SK-N-SH (cell line): ENCODE results near the gene OR2T10. TPM values are rescaled to one million over a fixed set of nuclear protein-coding genes. Genes with fewer than 3 reads are reported as not detected.

ENCODE experiments used
- CTCF ChIA-PET: fragments of 300-600, 350-600 bp; formaldehyde crosslinking; extraction: SDS; loops from one replicate; lab custom pipeline; 2021; lab: Yijun Ruan, JAX
- POLR2A ChIA-PET: fragments of 350-600 bp; sonication (Branson Sonifier 250); formaldehyde crosslinking; extraction: SDS; loops from one replicate; lab custom pipeline; 2020; ENCODE audit warnings: antibody characterized with exemption, inconsistent platforms; lab: Yijun Ruan, JAX
- DNase-seq: peaks from one replicate; pipeline ENCODE4 v3.0.0; 2012
- H2AFZ ChIP-seq: fragments of 200-600 bp; sonication (generic); 2 replicates; pipeline ENCODE4 v1.8.1; 2016; ENCODE audit warnings: antibody characterized with exemption, mild to moderate bottlenecking, low read depth
- H3F3A ChIP-seq: fragments of 200-600 bp; sonication (generic); replicated peaks from 2 replicates; pipeline ENCODE3; 2016; ENCODE audit warnings: antibody characterized with exemption, mild to moderate bottlenecking; ENCODE audit not compliant: insufficient read depth
- H3K27ac ChIP-seq, 2 experiments: fragments of 200-500 bp in 1 of 2; fragments of 200-600 bp in 1 of 2; sonication (Bioruptor generic) in 1 of 2; sonication (generic), shearing (Covaris generic) in 1 of 2; 2 replicates each; pipeline versions ENCODE4 v1.5.1 to v1.6.1; 2014 to 2016; ENCODE audit warnings: low read depth in 2 of 2, inconsistent platforms in 1 of 2, low read length in 1 of 2, mild to moderate bottlenecking in 1 of 2, mixed read lengths in 1 of 2
- H3K27me3 ChIP-seq: fragments of 200-600 bp; sonication (generic), shearing (Covaris generic); 2 replicates; pipeline ENCODE4 v1.6.1; 2016; ENCODE audit warnings: mixed run types; ENCODE audit not compliant: insufficient read depth
- H3K36me3 ChIP-seq, 2 experiments: fragments of 200-500 bp in 1 of 2; fragments of 200-600 bp in 1 of 2; sonication (Bioruptor generic) in 1 of 2; sonication (generic) in 1 of 2; replicated peaks in 1 of 2; 2 replicates each; pipeline versions ENCODE3 to v1.5.1; 2014 to 2016; ENCODE audit warnings: low read length in 1 of 2, mild to moderate bottlenecking in 1 of 2; ENCODE audit not compliant: insufficient read depth in 2 of 2, control insufficient read depth in 1 of 2
- H3K4me1 ChIP-seq, 2 experiments: fragments of 200-500 bp in 1 of 2; fragments of 200-600 bp in 1 of 2; sonication (Bioruptor generic) in 1 of 2; sonication (generic), shearing (Covaris generic) in 1 of 2; 2 replicates each; pipeline versions ENCODE4 v1.5.1 to v1.6.1; 2014 to 2016; ENCODE audit warnings: low read depth in 1 of 2, low read length in 1 of 2, mixed run types in 1 of 2; ENCODE audit not compliant: insufficient read depth in 2 of 2, control insufficient read depth in 1 of 2
- H3K4me2 ChIP-seq: fragments of 200-600 bp; sonication (generic), shearing (Covaris generic); 2 replicates; pipeline ENCODE4 v1.6.1; 2017; ENCODE audit warnings: mixed run types
- H3K4me3 ChIP-seq, 2 experiments: fragments of 200-500 bp in 1 of 2; fragments of 200-600 bp in 1 of 2; sonication (Bioruptor generic) in 1 of 2; sonication (generic), shearing (Covaris generic) in 1 of 2; 2 replicates each; pipeline versions ENCODE4 v1.5.1 to v1.8.1; 2014 to 2016; ENCODE audit warnings: low read depth in 2 of 2, inconsistent platforms in 1 of 2, low read length in 1 of 2, mild to moderate bottlenecking in 1 of 2, mixed read lengths in 1 of 2, moderate library complexity in 1 of 2
- H3K79me2 ChIP-seq: fragments of 200-600 bp; sonication (generic); 2 replicates; pipeline ENCODE4 v1.8.1; 2017; ENCODE audit warnings: mild to moderate bottlenecking; ENCODE audit not compliant: insufficient read depth
- H3K9ac ChIP-seq: fragments of 200-600 bp; sonication (generic); 2 replicates; pipeline ENCODE4 v1.6.1; 2017; ENCODE audit warnings: mixed run types
- H3K9me2 ChIP-seq: fragments of 200-600 bp; sonication (generic); 2 replicates; pipeline ENCODE4 v1.6.1; 2017; ENCODE audit warnings: mixed run types
- H3K9me3 ChIP-seq: fragments of 200-600 bp; sonication (generic); 2 replicates; pipeline ENCODE4 v1.6.1; 2017; ENCODE audit warnings: mixed run types, mild to moderate bottlenecking, moderate library complexity
- H4K20me1 ChIP-seq: fragments of 200-600 bp; sonication (generic); 2 replicates; pipeline ENCODE4 v1.6.1; 2017; ENCODE audit warnings: mild to moderate bottlenecking, mixed run types; ENCODE audit not compliant: insufficient read depth
- ELF1 ChIP-seq: IDR thresholded peaks from 2 replicates; pipeline ENCODE4 v1.4.0; 2012
- EP300 ChIP-seq, 2 experiments: IDR thresholded peaks; 2 replicates each; pipeline versions ENCODE4 v1.4.0 to v1.6.1; 2012; ENCODE audit warnings: borderline replicate concordance in 1 of 2, low read depth in 1 of 2, low read length in 1 of 2
- FOSL2 ChIP-seq: IDR thresholded peaks from 2 replicates; pipeline ENCODE4 v1.4.0; 2012; ENCODE audit warnings: low read depth, mild to moderate bottlenecking, moderate library complexity, borderline replicate concordance
- FOXM1 ChIP-seq: IDR thresholded peaks from 2 replicates; pipeline ENCODE4 v1.4.0; 2012; ENCODE audit warnings: low read depth, mild to moderate bottlenecking
- GATA2 ChIP-seq: sonication (generic); formaldehyde crosslinking; IDR thresholded peaks from 2 replicates; pipeline ENCODE4 v1.5.0; 2020; ENCODE audit warnings: mild to moderate bottlenecking, missing genetic modification reagents
- MEF2A ChIP-seq: IDR thresholded peaks from 2 replicates; pipeline ENCODE4 v1.4.0; 2012; ENCODE audit warnings: low read depth, borderline replicate concordance
- MXI1 ChIP-seq: IDR thresholded peaks from 2 replicates; pipeline ENCODE4 v1.6.1; 2012; ENCODE audit warnings: mild to moderate bottlenecking, low read depth, low read length, improper control_type of control experiment
- NRF1 ChIP-seq: IDR thresholded peaks from 2 replicates; pipeline ENCODE4 v1.6.1; 2012; ENCODE audit warnings: low read depth, mild to moderate bottlenecking, low read length
- PBX3 ChIP-seq: IDR thresholded peaks from 2 replicates; pipeline ENCODE4; 2012
- POLR2AphosphoS5 ChIP-seq: IDR thresholded peaks from 2 replicates; pipeline ENCODE4 v1.6.1; 2012; ENCODE audit warnings: low read depth, low read length
- RAD21 ChIP-seq: IDR thresholded peaks from 2 replicates; pipeline ENCODE4 v1.6.1; 2012; ENCODE audit warnings: mild to moderate bottlenecking, low read length
- RCOR1 ChIP-seq: fragments of 150-350 bp; IDR thresholded peaks from 2 replicates; pipeline ENCODE4 v1.6.1; 2017; ENCODE audit warnings: antibody characterized with exemption, low read length
- RFX5 ChIP-seq: IDR thresholded peaks from 2 replicates; pipeline ENCODE4 v1.6.1; 2012; ENCODE audit warnings: mild to moderate bottlenecking, improper control_type of control experiment, low read length
- SIN3A ChIP-seq: IDR thresholded peaks from 2 replicates; pipeline ENCODE4 v1.6.1; 2012; ENCODE audit warnings: low read depth, mild to moderate bottlenecking, low read length, moderate library complexity, borderline replicate concordance
- SMC3 ChIP-seq: IDR thresholded peaks from 2 replicates; pipeline ENCODE4 v1.6.1; 2012; ENCODE audit warnings: low read depth, low read length, improper control_type of control experiment
- TCF12 ChIP-seq: IDR thresholded peaks from 2 replicates; pipeline ENCODE4 v1.4.0; 2012
- TEAD4 ChIP-seq: IDR thresholded peaks from 2 replicates; pipeline ENCODE4 v1.4.0; 2012; ENCODE audit warnings: mild to moderate bottlenecking, borderline replicate concordance; ENCODE audit not compliant: insufficient read depth
- YY1 ChIP-seq: IDR thresholded peaks from 2 replicates; pipeline ENCODE4 v1.4.0; 2012; ENCODE audit warnings: low read depth, mild to moderate bottlenecking
- ZBTB33 ChIP-seq: IDR thresholded peaks from 2 replicates; pipeline ENCODE4 v1.4.0; 2012; ENCODE audit warnings: low read depth, borderline replicate concordance
- WGBS: methylation state at CpG from one replicate; pipeline ENCODE4 v1.1.6; 2017; ENCODE audit warnings: low lambda C conversion rate; 5-methylcytosine and 5-hydroxymethylcytosine counted together
- polyA plus RNA-seq, 3 experiments: library from polyadenylated mRNA; depleted of rRNA; stranded (reverse); fragments of >200 nt; gene quantifications; 2 replicates each; pipeline ENCODE4 v1.2.3, GENCODE V29; 2012
- TF ChIP-seq, protein P1 (sequence below): IDR thresholded peaks from 2 replicates; pipeline ENCODE4 v1.4.0; 2012; ENCODE audit warnings: low read depth
- TF ChIP-seq, protein P2 (sequence below): IDR thresholded peaks from 2 replicates; pipeline ENCODE4 v1.4.0; 2012; ENCODE audit warnings: low read depth, borderline replicate concordance
- TF ChIP-seq, protein P3 (sequence below): IDR thresholded peaks from 2 replicates; pipeline ENCODE4 v1.6.1; 2012; ENCODE audit warnings: mild to moderate bottlenecking, low read depth, low read length, moderate library complexity

The OR2T10 gene
- polyA plus RNA-seq, 1 of the 3 experiments (the other 2 are of a cell fraction) = not detected

- TF ChIP-seq RCOR1 (no peak), RFX5 (no peak)
These were observed 885 bp downstream of the OR2T10 start (continued) for GRCh38 chr1:248596615-248597014.

- Histone ChIP-seq H3F3A (no peaks in the 10 kb centered on the region), H3K79me2 (no peaks in the 10 kb centered on the region), H3K4me3 (no peak overlapping the region), H4K20me1 (no peaks in the 10 kb centered on the region), H3K4me2 (no peak overlapping the region), H3K9me2 (no peaks in the 10 kb centered on the region), H2AFZ (no peak overlapping the region), H3K27ac (no peak overlapping the region), H3K9me3 (no peaks in the 10 kb centered on the region), H3K4me1 (no peaks in the 10 kb centered on the region), H3K27me3 (no peaks in the 10 kb centered on the region; the same call in 1 of the 2 replicates), H3K9ac (no peak overlapping the region), H3K36me3 (no peaks in the 10 kb centered on the region)
- CTCF ChIA-PET = no interaction called here
- POLR2A ChIA-PET = no interaction called here
- no peak for DNase-seq
- no peak for TF ChIP-seq MXI1
- TF ChIP-seq GATA2 (CRISPR knock-in tag) = no peak
- TF ChIP-seq EP300 (IDR thresholded peaks at IDR 0.05; ENCODE audit: borderline replicate concordance in 1 of 2, low read depth in 1 of 2, low read length in 1 of 2) = no peak
- TF ChIP-seq, protein P1, sequence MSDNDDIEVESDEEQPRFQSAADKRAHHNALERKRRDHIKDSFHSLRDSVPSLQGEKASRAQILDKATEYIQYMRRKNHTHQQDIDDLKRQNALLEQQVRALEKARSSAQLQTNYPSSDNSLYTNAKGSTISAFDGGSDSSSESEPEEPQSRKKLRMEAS = no peak
- no peak for TF ChIP-seq POLR2AphosphoS5
- TF ChIP-seq TCF12 = no peak
- TF ChIP-seq, protein P2, sequence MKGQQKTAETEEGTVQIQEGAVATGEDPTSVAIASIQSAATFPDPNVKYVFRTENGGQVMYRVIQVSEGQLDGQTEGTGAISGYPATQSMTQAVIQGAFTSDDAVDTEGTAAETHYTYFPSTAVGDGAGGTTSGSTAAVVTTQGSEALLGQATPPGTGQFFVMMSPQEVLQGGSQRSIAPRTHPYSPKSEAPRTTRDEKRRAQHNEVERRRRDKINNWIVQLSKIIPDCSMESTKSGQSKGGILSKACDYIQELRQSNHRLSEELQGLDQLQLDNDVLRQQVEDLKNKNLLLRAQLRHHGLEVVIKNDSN = no peak
- TF ChIP-seq, protein P3, sequence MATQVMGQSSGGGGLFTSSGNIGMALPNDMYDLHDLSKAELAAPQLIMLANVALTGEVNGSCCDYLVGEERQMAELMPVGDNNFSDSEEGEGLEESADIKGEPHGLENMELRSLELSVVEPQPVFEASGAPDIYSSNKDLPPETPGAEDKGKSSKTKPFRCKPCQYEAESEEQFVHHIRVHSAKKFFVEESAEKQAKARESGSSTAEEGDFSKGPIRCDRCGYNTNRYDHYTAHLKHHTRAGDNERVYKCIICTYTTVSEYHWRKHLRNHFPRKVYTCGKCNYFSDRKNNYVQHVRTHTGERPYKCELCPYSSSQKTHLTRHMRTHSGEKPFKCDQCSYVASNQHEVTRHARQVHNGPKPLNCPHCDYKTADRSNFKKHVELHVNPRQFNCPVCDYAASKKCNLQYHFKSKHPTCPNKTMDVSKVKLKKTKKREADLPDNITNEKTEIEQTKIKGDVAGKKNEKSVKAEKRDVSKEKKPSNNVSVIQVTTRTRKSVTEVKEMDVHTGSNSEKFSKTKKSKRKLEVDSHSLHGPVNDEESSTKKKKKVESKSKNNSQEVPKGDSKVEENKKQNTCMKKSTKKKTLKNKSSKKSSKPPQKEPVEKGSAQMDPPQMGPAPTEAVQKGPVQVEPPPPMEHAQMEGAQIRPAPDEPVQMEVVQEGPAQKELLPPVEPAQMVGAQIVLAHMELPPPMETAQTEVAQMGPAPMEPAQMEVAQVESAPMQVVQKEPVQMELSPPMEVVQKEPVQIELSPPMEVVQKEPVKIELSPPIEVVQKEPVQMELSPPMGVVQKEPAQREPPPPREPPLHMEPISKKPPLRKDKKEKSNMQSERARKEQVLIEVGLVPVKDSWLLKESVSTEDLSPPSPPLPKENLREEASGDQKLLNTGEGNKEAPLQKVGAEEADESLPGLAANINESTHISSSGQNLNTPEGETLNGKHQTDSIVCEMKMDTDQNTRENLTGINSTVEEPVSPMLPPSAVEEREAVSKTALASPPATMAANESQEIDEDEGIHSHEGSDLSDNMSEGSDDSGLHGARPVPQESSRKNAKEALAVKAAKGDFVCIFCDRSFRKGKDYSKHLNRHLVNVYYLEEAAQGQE = no peak
- no peak for TF ChIP-seq NRF1
- no peak for TF ChIP-seq RAD21
- no peak for TF ChIP-seq SIN3A
- no peak for TF ChIP-seq YY1
- no peak for TF ChIP-seq PBX3
- no peak for TF ChIP-seq TEAD4
- no peak for TF ChIP-seq FOSL2
- TF ChIP-seq ELF1 = no peak
- TF ChIP-seq ZBTB33 = no peak
- TF ChIP-seq SMC3 = no peak
- no peak for TF ChIP-seq FOXM1
- TF ChIP-seq MEF2A = no peak
- 0% methylated on average over 5 of the region's 5 CpGs for WGBS
These were observed 4.3 kb downstream of the OR2T10 start for GRCh38 chr1:248593226-248593625.
